KMS-11 (cell line): ENCODE data around the gene PLA2G4E.

ENCODE experiments used
- H2AFZ ChIP-seq: fragments of 200-600 bp; sonication (generic); 2 replicates; pipeline ENCODE4 v1.6.1; 2016; ENCODE audit warnings: antibody characterized with exemption, mixed run types, low read depth
- H3K27ac ChIP-seq: fragments of 200-600 bp; sonication (generic); 2 replicates; pipeline ENCODE4 v1.6.1; 2016; ENCODE audit warnings: mild to moderate bottlenecking, mixed run types
- H3K27me3 ChIP-seq: fragments of 200-600 bp; sonication (generic); 2 replicates; pipeline ENCODE4 v1.6.1; 2017; ENCODE audit warnings: mild to moderate bottlenecking, low read depth, mixed run types, moderate library complexity; ENCODE audit not compliant: insufficient read depth
- H3K36me3 ChIP-seq: fragments of 200-600 bp; sonication (generic); 2 replicates; pipeline ENCODE4 v1.6.1; 2017; ENCODE audit warnings: mild to moderate bottlenecking, mixed run types; ENCODE audit not compliant: insufficient read depth
- H3K4me1 ChIP-seq: fragments of 200-600 bp; sonication (generic); 2 replicates; pipeline ENCODE4 v1.6.1; 2016; ENCODE audit warnings: mild to moderate bottlenecking, low read depth, mixed run types; ENCODE audit not compliant: poor library complexity, severe bottlenecking
- H3K4me2 ChIP-seq: fragments of 200-600 bp; sonication (generic); 2 replicates; pipeline ENCODE4 v1.7.0; 2016; ENCODE audit warnings: mild to moderate bottlenecking, mixed run types
- H3K4me3 ChIP-seq: fragments of 200-600 bp; sonication (generic); IDR thresholded peaks from 2 replicates; pipeline ENCODE4 v1.6.1; 2017; ENCODE audit warnings: low read depth, low read length, mixed read lengths; ENCODE audit not compliant: insufficient read depth
- H3K79me2 ChIP-seq: fragments of 200-600 bp; sonication (generic); 2 replicates; pipeline ENCODE4 v1.6.1; 2016; ENCODE audit warnings: low read depth, mixed run types; ENCODE audit not compliant: insufficient read depth
- H3K9ac ChIP-seq: fragments of 200-600 bp; sonication (generic); 2 replicates; pipeline ENCODE4 v1.6.1; 2016; ENCODE audit warnings: mild to moderate bottlenecking, mixed run types
- H4K20me1 ChIP-seq: fragments of 200-600 bp; sonication (generic); 2 replicates; pipeline ENCODE4 v1.6.1; 2016; ENCODE audit warnings: mild to moderate bottlenecking, mixed run types; ENCODE audit not compliant: insufficient read depth
- CTCF ChIP-seq: fragments of 200-600 bp; sonication (generic); conservative IDR thresholded peaks from 2 replicates; pipeline ENCODE4 v1.6.1; 2017; ENCODE audit warnings: low read depth, mild to moderate bottlenecking, antibody characterized with exemption, low read length, moderate library complexity, mixed read lengths

PLA2G4E gene

GRCh38 chr15:41990243-41990605 is 30.6 kb downstream of the PLA2G4E start:
- H3K4me2 ChIP-seq = no peak overlapping the region
- no peak overlapping the region for H3K9ac ChIP-seq
- H3K4me3 ChIP-seq = no peak overlapping the region
- H3K79me2 ChIP-seq = no peaks in the 10 kb centered on the region
- no peak for TF ChIP-seq CTCF
- no peaks in the 10 kb centered on the region for H3K4me1 ChIP-seq
- H3K27me3 ChIP-seq = no peaks in the 10 kb centered on the region
- H2AFZ ChIP-seq = no peak overlapping the region
- H3K36me3 ChIP-seq = no peaks in the 10 kb centered on the region
- H3K27ac ChIP-seq = no peak overlapping the region
- no peaks in the 10 kb centered on the region for H4K20me1 ChIP-seq

GRCh38 chr15:41989573-41990242 is 31.1 kb downstream of the PLA2G4E start:
- H4K20me1 ChIP-seq = no peaks in the 10 kb centered on the region
- H3K36me3 ChIP-seq = no peaks in the 10 kb centered on the region
- no peak overlapping the region for H3K4me3 ChIP-seq
- H3K4me2 ChIP-seq = no peak overlapping the region
- no peak overlapping the region for H3K9ac ChIP-seq
- H3K4me1 ChIP-seq = no peaks in the 10 kb centered on the region
- H3K27ac ChIP-seq = no peak overlapping the region
- no peaks in the 10 kb centered on the region for H3K27me3 ChIP-seq
- TF ChIP-seq CTCF = peak; percentile 89
- H2AFZ ChIP-seq = no peak overlapping the region
- no peaks in the 10 kb centered on the region for H3K79me2 ChIP-seq

- no peak for TF ChIP-seq CTCF
- no peak overlapping the region for H2AFZ ChIP-seq
Measured at GRCh38 chr15:41988896-41989572, 31.8 kb downstream of the PLA2G4E start.

GRCh38 chr15:41987925-41988275 is 32.9 kb downstream of the PLA2G4E start:
- H3K27me3 ChIP-seq = no peaks in the 10 kb centered on the region
- H3K79me2 ChIP-seq = no peaks in the 10 kb centered on the region
- H3K4me1 ChIP-seq = no peaks in the 10 kb centered on the region
- H3K9ac ChIP-seq = no peak overlapping the region
- H4K20me1 ChIP-seq = no peaks in the 10 kb centered on the region
- H2AFZ ChIP-seq = no peak overlapping the region
- no peak overlapping the region for H3K4me3 ChIP-seq
- no peak overlapping the region for H3K4me2 ChIP-seq
- H3K36me3 ChIP-seq = no peaks in the 10 kb centered on the region
- TF ChIP-seq CTCF = no peak
- no peak overlapping the region for H3K27ac ChIP-seq

More at GRCh38 chr15:41988896-41989572, 31.8 kb downstream of the PLA2G4E start:
- Histone ChIP-seq H4K20me1 (no peaks in the 10 kb centered on the region), H3K9ac (no peak overlapping the region), H3K4me2 (no peak overlapping the region), H3K4me1 (no peaks in the 10 kb centered on the region), H3K27me3 (no peaks in the 10 kb centered on the region), H3K36me3 (no peaks in the 10 kb centered on the region), H3K79me2 (no peaks in the 10 kb centered on the region), H3K27ac (no peak overlapping the region), H3K4me3 (no peak overlapping the region)
